IMR-90 (cell line): Measurements from ENCODE around the gene TWSG1. TPM values are rescaled to one million over a fixed set of nuclear protein-coding genes. Genes with fewer than 3 reads are reported as not detected.

Source experiments
- ATAC-seq: fragments of 200-7000 bp; cut with Tn5 transposase; 2 replicates; pipeline ENCODE4 v1.9.1; 2020; ENCODE audit warnings: low read depth, mild to moderate bottlenecking, moderate library complexity
- BruUV-seq: library from RNA; stranded (reverse); fragments of 400-500 nt; replicated peaks from 2 replicates; lab custom pipeline; 2021; lab: Mats Ljungman, UMichigan
- CTCF ChIA-PET: fragments of 300-600 bp; formaldehyde crosslinking; extraction: SDS; loops from one replicate; lab custom pipeline; 2021; ENCODE audit warnings: antibody characterized with exemption; lab: Yijun Ruan, JAX
- POLR2A ChIA-PET: fragments of 300-600 bp; sonication (Branson Sonifier 250); formaldehyde crosslinking; loops from one replicate; lab custom pipeline; 2022; ENCODE audit warnings: antibody characterized with exemption; ENCODE audit not compliant: unreplicated experiment; lab: Charles Lee
- DNase-seq: peaks from one replicate; pipeline ENCODE4 v3.0.0; 2013
- H2AFZ ChIP-seq: replicated peaks from 2 replicates; pipeline ENCODE3; 2013; ENCODE audit warnings: low read length, mild to moderate bottlenecking; ENCODE audit not compliant: poor library complexity
- H2AK5ac ChIP-seq: 2 replicates; pipeline ENCODE4 v1.6.1; 2013; ENCODE audit warnings: low read depth, low read length, inconsistent platforms
- H2AK9ac ChIP-seq: replicated peaks from 2 replicates; pipeline ENCODE3; 2013; ENCODE audit warnings: mild to moderate bottlenecking, low read depth, low read length, moderate library complexity; ENCODE audit not compliant: poor library complexity
- H2BK120ac ChIP-seq: 2 replicates; pipeline ENCODE4 v1.6.1; 2013; ENCODE audit warnings: low read depth, low read length, inconsistent platforms
- H2BK15ac ChIP-seq: 3 replicates; pipeline ENCODE4 v1.6.1; 2013; ENCODE audit warnings: low read depth, low read length, inconsistent platforms
- H2BK20ac ChIP-seq: 2 replicates; pipeline ENCODE4 v1.6.1; 2013; ENCODE audit warnings: low read depth, mild to moderate bottlenecking, inconsistent platforms, low read length, moderate library complexity
- H2BK5ac ChIP-seq: 2 replicates; pipeline ENCODE4 v1.6.1; 2013; ENCODE audit warnings: mild to moderate bottlenecking, low read depth, low read length, inconsistent platforms; ENCODE audit not compliant: poor library complexity, severe bottlenecking
- H3K14ac ChIP-seq: replicated peaks from 2 replicates; pipeline ENCODE4 v1.6.1; 2013; ENCODE audit warnings: low read depth, low read length, inconsistent platforms
- H3K18ac ChIP-seq: 2 replicates; pipeline ENCODE4 v1.6.1; 2013; ENCODE audit warnings: low read depth, low read length, control low read depth
- H3K23ac ChIP-seq: 2 replicates; pipeline ENCODE4 v1.6.1; 2013; ENCODE audit warnings: low read depth, low read length, inconsistent platforms
- H3K27ac ChIP-seq: 2 replicates; pipeline ENCODE4 v1.5.1; 2013; ENCODE audit warnings: mild to moderate bottlenecking, control low read depth, low read length; ENCODE audit not compliant: insufficient read depth
- H3K27me3 ChIP-seq: 2 replicates; pipeline ENCODE4 v1.6.1; 2013; ENCODE audit warnings: low read length; ENCODE audit not compliant: control insufficient read depth, insufficient read depth
- H3K36me3 ChIP-seq: 2 replicates; pipeline ENCODE4 v1.6.1; 2013; ENCODE audit warnings: low read length, mixed read lengths; ENCODE audit not compliant: control insufficient read depth, insufficient read depth
- H3K4ac ChIP-seq: 2 replicates; pipeline ENCODE4 v1.6.1; 2013; ENCODE audit warnings: low read depth, low read length, inconsistent platforms
- H3K4me1 ChIP-seq: 2 replicates; pipeline ENCODE4 v1.6.1; 2013; ENCODE audit warnings: low read length, mixed read lengths; ENCODE audit not compliant: control insufficient read depth, insufficient read depth
- H3K4me2 ChIP-seq: 2 replicates; pipeline ENCODE4 v1.6.1; 2013; ENCODE audit warnings: low read depth, mild to moderate bottlenecking, control low read depth, low read length, moderate library complexity
- H3K4me3 ChIP-seq: 2 replicates; pipeline ENCODE4 v1.5.1; 2013; ENCODE audit warnings: low read depth, mild to moderate bottlenecking, control low read depth, low read length, moderate library complexity; ENCODE audit not compliant: insufficient read depth
- H3K56ac ChIP-seq: 2 replicates; pipeline ENCODE4 v1.6.1; 2013; ENCODE audit warnings: low read length, inconsistent platforms; ENCODE audit not compliant: insufficient read depth; ENCODE audit errors: extremely low read depth
- H3K79me1 ChIP-seq, 2 experiments: 2 replicates each; pipeline ENCODE4 v1.6.1; 2013; ENCODE audit warnings: low read length in 2 of 2, inconsistent platforms in 1 of 2, low read depth in 1 of 2
- H3K9ac ChIP-seq: 2 replicates; pipeline ENCODE4 v1.6.1; 2013; ENCODE audit warnings: low read depth, low read length, control low read depth
- H3K9me1 ChIP-seq: 2 replicates; pipeline ENCODE4 v1.6.1; 2013; ENCODE audit warnings: low read length, inconsistent platforms; ENCODE audit not compliant: insufficient read depth
- H3K9me3 ChIP-seq: 2 replicates; pipeline ENCODE4 v1.6.1; 2013; ENCODE audit warnings: low read length; ENCODE audit not compliant: control insufficient read depth, insufficient read depth
- H4K20me1 ChIP-seq: 2 replicates; pipeline ENCODE4 v1.6.1; 2013; ENCODE audit warnings: low read length, inconsistent platforms; ENCODE audit not compliant: insufficient read depth
- H4K5ac ChIP-seq: 2 replicates; pipeline ENCODE4 v1.6.1; 2013; ENCODE audit warnings: mild to moderate bottlenecking, low read depth, low read length, control low read depth
- H4K8ac ChIP-seq, 2 experiments: 2 replicates each; pipeline ENCODE4 v1.6.1; 2013; ENCODE audit warnings: low read depth in 2 of 2, low read length in 2 of 2, control low read depth in 1 of 2, inconsistent platforms in 1 of 2
- H4K91ac ChIP-seq: 2 replicates; pipeline ENCODE4 v1.6.1; 2013; ENCODE audit warnings: low read depth, low read length, inconsistent platforms; ENCODE audit not compliant: insufficient read depth
- BHLHE40 ChIP-seq: fragments of 150-350 bp; IDR thresholded peaks from 2 replicates; pipeline ENCODE4 v1.6.1; 2016; ENCODE audit warnings: mild to moderate bottlenecking, low read depth, low read length
- CEBPB ChIP-seq: IDR thresholded peaks from 2 replicates; pipeline ENCODE4 v1.6.1; 2012; ENCODE audit warnings: low read depth, low read length, improper control_type of control experiment
- CHD1 ChIP-seq: IDR thresholded peaks from 2 replicates; pipeline ENCODE4 v1.6.1; 2012; ENCODE audit warnings: low read depth, low read length, improper control_type of control experiment
- FOS ChIP-seq: fragments of 150-350 bp; IDR thresholded peaks from 2 replicates; pipeline ENCODE4 v1.6.1; 2016; ENCODE audit warnings: low read depth, low read length
- MAFK ChIP-seq: IDR thresholded peaks from 2 replicates; pipeline ENCODE4 v1.6.1; 2012; ENCODE audit warnings: low read depth, low read length, improper control_type of control experiment
- MAZ ChIP-seq: IDR thresholded peaks from 2 replicates; pipeline ENCODE4 v1.6.1; 2012; ENCODE audit warnings: low read depth, mild to moderate bottlenecking, low read length, improper control_type of control experiment, moderate library complexity, borderline replicate concordance
- MXI1 ChIP-seq: IDR thresholded peaks from 2 replicates; pipeline ENCODE4 v1.6.1; 2012; ENCODE audit warnings: low read depth, mild to moderate bottlenecking, low read length, moderate library complexity, borderline replicate concordance
- NFE2L2 ChIP-seq: fragments of 150-350 bp; IDR thresholded peaks from 2 replicates; pipeline ENCODE4 v1.6.1; 2016; ENCODE audit warnings: low read depth, mild to moderate bottlenecking, low read length
- POLR2A ChIP-seq: IDR thresholded peaks from 2 replicates; pipeline ENCODE4 v1.6.1; 2012; ENCODE audit warnings: mild to moderate bottlenecking, low read depth, low read length
- RAD21 ChIP-seq: IDR thresholded peaks from 2 replicates; pipeline ENCODE4 v1.6.1; 2012; ENCODE audit warnings: low read length, improper control_type of control experiment
- RCOR1 ChIP-seq: IDR thresholded peaks from 2 replicates; pipeline ENCODE4 v1.6.1; 2012; ENCODE audit warnings: mild to moderate bottlenecking, low read length, improper control_type of control experiment; ENCODE audit not compliant: insufficient replicate concordance
- SMC3 ChIP-seq: fragments of 150-350 bp; IDR thresholded peaks from 2 replicates; pipeline ENCODE4 v1.6.1; 2016; ENCODE audit warnings: low read depth, mild to moderate bottlenecking, antibody characterized with exemption, low read length, moderate library complexity
- WGBS, 2 experiments: methylation state at CpG; one replicate each; pipeline versions ENCODE4 v1.1.5 to v1.1.7; 2013; ENCODE audit warnings: missing lambda C conversion rate in 2 of 2; ENCODE audit not compliant: insufficient read length in 1 of 2; ENCODE audit errors: extremely low coverage in 2 of 2; 5-methylcytosine and 5-hydroxymethylcytosine counted together
- dilution Hi-C: fragments of 300-500 bp; cut with HindIII; formaldehyde crosslinking; loops from one replicate; pipeline ENCODE4 v1.14.3; 2018; ENCODE audit warnings: low sequenced_read_pairs; ENCODE audit not compliant: unreplicated experiment
- in situ Hi-C: fragments of 300-500 bp; cut with MboI; formaldehyde crosslinking; loops from 3 replicates; pipeline ENCODE4 v1.14.3; 2019; ENCODE audit warnings: low sequenced_read_pairs, inconsistent platforms, mixed read lengths
- intact Hi-C: fragments of 100-400 bp; cut with micrococcal nuclease; formaldehyde crosslinking; loops from 2 replicates; pipeline ENCODE4 v1.10.0; 2022
- polyA plus RNA-seq, 3 experiments: library from polyadenylated mRNA; depleted of rRNA; stranded (reverse); fragments of >200 nt; gene quantifications; 2 replicates each; pipeline ENCODE4 v1.2.3, GENCODE V29; 2012; ENCODE audit warnings: low replicate concordance in 1 of 3
- total RNA-seq: library from RNA; depleted of rRNA; stranded (reverse); fragments of >200 nt; gene quantifications from 2 replicates; pipeline ENCODE4 v1.2.3, GENCODE V29; 2012
- TF ChIP-seq, protein P1 (sequence below): fragments of 150-350 bp; IDR thresholded peaks from 2 replicates; pipeline ENCODE4 v1.6.1; 2017; ENCODE audit warnings: mild to moderate bottlenecking, antibody characterized with exemption, low read length, low read depth
- TF ChIP-seq, protein P2 (sequence below): fragments of 150-350 bp; IDR thresholded peaks from 2 replicates; pipeline ENCODE4 v1.6.1; 2016; ENCODE audit warnings: low read depth, mild to moderate bottlenecking, low read length, moderate library complexity, borderline replicate concordance
- TF ChIP-seq, protein P3 (sequence below): conservative IDR thresholded peaks from 2 replicates; pipeline ENCODE4 v1.5.1; 2012; ENCODE audit warnings: mild to moderate bottlenecking, low read depth, low read length, improper control_type of control experiment

TWSG1 gene
- total and polyA plus RNA-seq, 2 of the 4 experiments (the other 2 are of a cell fraction), result 80.4 to 115 TPM

DNA sequence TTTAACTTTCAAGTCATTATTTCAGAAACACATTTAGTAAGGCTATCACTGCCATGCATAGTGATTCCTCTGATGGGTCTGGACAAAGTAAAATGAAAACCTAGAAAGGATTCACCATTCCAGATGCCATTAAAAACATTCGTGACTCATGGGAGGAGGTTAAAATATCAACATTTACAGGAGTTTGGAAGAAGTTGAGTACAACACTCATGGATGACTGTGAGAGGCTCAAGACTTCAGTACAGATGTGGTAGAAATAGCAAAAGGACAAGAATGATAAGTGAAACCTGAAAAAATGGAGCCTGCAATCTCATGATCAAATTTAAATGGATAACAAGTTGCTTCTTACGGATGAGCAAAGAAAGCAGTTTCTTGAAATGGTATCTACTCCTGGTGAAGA is 5.8 kb upstream of the TWSG1 start:
- Histone ChIP-seq H4K20me1 (no peaks in the 10 kb centered on the region), H4K8ac (no peak overlapping the region), H2BK15ac (no peak overlapping the region), H3K4me2 (no peak overlapping the region; the same call in 1 of the 2 replicates), H3K9ac (no peak overlapping the region), H3K27me3 (no peaks in the 10 kb centered on the region), H2BK120ac (no peak overlapping the region), H3K9me1 (peaks cover 3% of the 10 kb centered on the region; the same call in 1 of the 2 replicates), H3K14ac (no peak overlapping the region), H2BK20ac (no peak overlapping the region), H2AK5ac (no peak overlapping the region), H4K5ac (no peak overlapping the region), H3K56ac (no peak overlapping the region), H3K9me3 (peaks cover 3% of the 10 kb centered on the region), H3K4me3 (no peak overlapping the region), H2BK5ac (no peak overlapping the region), H3K4me1 (peaks cover 7% of the 10 kb centered on the region), H3K79me1 (peaks cover 3 to 25% of the 10 kb centered on the region in 2 experiments; a peak in 3 of 4 replicates), H3K4ac (no peak overlapping the region), H4K91ac (no peak overlapping the region), H2AFZ (no peak overlapping the region), H3K36me3 (peaks cover 1% of the 10 kb centered on the region; the same call in 1 of the 2 replicates), H3K27ac (no peak overlapping the region), H3K23ac (no peak overlapping the region), H2AK9ac (no peak overlapping the region), H3K18ac (no peak overlapping the region)
- ATAC-seq (peak; percentile 14; the same call in 1 of the 2 replicates), DNase-seq (peak; percentile 52)
- POLR2A ChIA-PET, result no interaction called here
- intact Hi-C loops (no loop called here), in situ Hi-C loops (no loop called here), dilution Hi-C loops (no loop called here)
- no CpG with 5 or more reads among the region's 2 CpGs for whole genome bisulfite sequencing, 2 experiments
- BruUV-seq, result no TSS peak
- TF ChIP-seq SMC3 (no peak), BHLHE40 (no peak), RAD21 (no peak), MAFK (no peak), NFE2L2 (no peak), POLR2A (no peak), RCOR1 (no peak), MAZ (no peak), CEBPB (no peak), MXI1 (no peak), FOS (no peak), CHD1 (no peak)
- TF ChIP-seq, protein P1, sequence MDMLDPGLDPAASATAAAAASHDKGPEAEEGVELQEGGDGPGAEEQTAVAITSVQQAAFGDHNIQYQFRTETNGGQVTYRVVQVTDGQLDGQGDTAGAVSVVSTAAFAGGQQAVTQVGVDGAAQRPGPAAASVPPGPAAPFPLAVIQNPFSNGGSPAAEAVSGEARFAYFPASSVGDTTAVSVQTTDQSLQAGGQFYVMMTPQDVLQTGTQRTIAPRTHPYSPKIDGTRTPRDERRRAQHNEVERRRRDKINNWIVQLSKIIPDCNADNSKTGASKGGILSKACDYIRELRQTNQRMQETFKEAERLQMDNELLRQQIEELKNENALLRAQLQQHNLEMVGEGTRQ, result no peak
- TF ChIP-seq, protein P2, sequence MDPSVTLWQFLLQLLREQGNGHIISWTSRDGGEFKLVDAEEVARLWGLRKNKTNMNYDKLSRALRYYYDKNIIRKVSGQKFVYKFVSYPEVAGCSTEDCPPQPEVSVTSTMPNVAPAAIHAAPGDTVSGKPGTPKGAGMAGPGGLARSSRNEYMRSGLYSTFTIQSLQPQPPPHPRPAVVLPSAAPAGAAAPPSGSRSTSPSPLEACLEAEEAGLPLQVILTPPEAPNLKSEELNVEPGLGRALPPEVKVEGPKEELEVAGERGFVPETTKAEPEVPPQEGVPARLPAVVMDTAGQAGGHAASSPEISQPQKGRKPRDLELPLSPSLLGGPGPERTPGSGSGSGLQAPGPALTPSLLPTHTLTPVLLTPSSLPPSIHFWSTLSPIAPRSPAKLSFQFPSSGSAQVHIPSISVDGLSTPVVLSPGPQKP, result no peak
- TF ChIP-seq, protein P3, sequence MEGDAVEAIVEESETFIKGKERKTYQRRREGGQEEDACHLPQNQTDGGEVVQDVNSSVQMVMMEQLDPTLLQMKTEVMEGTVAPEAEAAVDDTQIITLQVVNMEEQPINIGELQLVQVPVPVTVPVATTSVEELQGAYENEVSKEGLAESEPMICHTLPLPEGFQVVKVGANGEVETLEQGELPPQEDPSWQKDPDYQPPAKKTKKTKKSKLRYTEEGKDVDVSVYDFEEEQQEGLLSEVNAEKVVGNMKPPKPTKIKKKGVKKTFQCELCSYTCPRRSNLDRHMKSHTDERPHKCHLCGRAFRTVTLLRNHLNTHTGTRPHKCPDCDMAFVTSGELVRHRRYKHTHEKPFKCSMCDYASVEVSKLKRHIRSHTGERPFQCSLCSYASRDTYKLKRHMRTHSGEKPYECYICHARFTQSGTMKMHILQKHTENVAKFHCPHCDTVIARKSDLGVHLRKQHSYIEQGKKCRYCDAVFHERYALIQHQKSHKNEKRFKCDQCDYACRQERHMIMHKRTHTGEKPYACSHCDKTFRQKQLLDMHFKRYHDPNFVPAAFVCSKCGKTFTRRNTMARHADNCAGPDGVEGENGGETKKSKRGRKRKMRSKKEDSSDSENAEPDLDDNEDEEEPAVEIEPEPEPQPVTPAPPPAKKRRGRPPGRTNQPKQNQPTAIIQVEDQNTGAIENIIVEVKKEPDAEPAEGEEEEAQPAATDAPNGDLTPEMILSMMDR, result no peak
- CTCF ChIA-PET, result no interaction called here
